HEK293T (cell line): ENCODE measurements around the gene MAP3K5.

Experiments
- ARNT ChIP-seq: fragments of 450-650 bp; IDR thresholded peaks from 2 replicates; pipeline ENCODE4 v1.6.1; 2017; ENCODE audit warnings: mild to moderate bottlenecking
- BHLHE40 ChIP-seq: fragments of 450-650 bp; IDR thresholded peaks from 2 replicates; pipeline ENCODE4 v1.6.1; 2016; ENCODE audit warnings: mild to moderate bottlenecking, moderate library complexity, borderline replicate concordance
- FOXK2 ChIP-seq: fragments of 450-650 bp; IDR thresholded peaks from 2 replicates; pipeline ENCODE4 v1.6.1; 2016; ENCODE audit warnings: mild to moderate bottlenecking
- FOXM1 ChIP-seq: fragments of 450-650 bp; IDR thresholded peaks from 2 replicates; pipeline ENCODE4 v1.6.1; 2017; ENCODE audit warnings: mild to moderate bottlenecking, borderline replicate concordance
- HDGF ChIP-seq: fragments of 450-650 bp; IDR thresholded peaks from 2 replicates; pipeline ENCODE4 v1.6.1; 2017; ENCODE audit warnings: antibody characterized with exemption, borderline replicate concordance
- L3MBTL2 ChIP-seq: fragments of 450-650 bp; conservative IDR thresholded peaks from 2 replicates; pipeline ENCODE4 v1.6.1; 2016; ENCODE audit warnings: mild to moderate bottlenecking
- LEF1 ChIP-seq: fragments of 450-650 bp; IDR thresholded peaks from 2 replicates; pipeline ENCODE4 v1.6.1; 2017; ENCODE audit warnings: mild to moderate bottlenecking, borderline replicate concordance
- NFRKB ChIP-seq: fragments of 450-650 bp; IDR thresholded peaks from 2 replicates; pipeline ENCODE4 v1.6.1; 2016; ENCODE audit warnings: mild to moderate bottlenecking, moderate library complexity
- SP1 ChIP-seq: fragments of 450-650 bp; IDR thresholded peaks from 2 replicates; pipeline ENCODE4 v1.6.1; 2017
- SUZ12 ChIP-seq: fragments of 450-650 bp; IDR thresholded peaks from 2 replicates; pipeline ENCODE4 v1.6.1; 2016; ENCODE audit warnings: mild to moderate bottlenecking
- TARDBP ChIP-seq: fragments of 450-650 bp; IDR thresholded peaks from 2 replicates; pipeline ENCODE4 v1.6.1; 2016
- ZNF384 ChIP-seq: fragments of 450-650 bp; IDR thresholded peaks from 2 replicates; pipeline ENCODE4 v1.6.1; 2016
- TF ChIP-seq, protein P1 (sequence below): fragments of 450-650 bp; IDR thresholded peaks from 2 replicates; pipeline ENCODE4 v1.6.1; 2016

DNA sequence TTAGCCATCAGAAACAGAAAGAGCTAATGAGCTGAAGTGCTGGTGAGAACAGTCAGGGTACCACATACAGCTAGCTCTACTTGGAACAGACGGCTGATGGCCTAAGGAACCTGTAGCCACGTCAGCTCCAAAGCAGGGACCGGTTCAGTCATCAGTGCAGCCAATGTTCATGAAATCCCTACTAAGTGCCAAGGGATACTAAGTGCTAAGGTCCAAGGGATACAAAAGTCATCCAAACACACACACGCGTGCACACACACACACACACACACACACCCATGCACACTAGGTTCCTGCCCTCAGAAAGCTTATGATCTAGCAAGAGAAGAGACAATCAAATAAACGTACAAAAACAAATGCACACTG lies 53.6 kb downstream of the MAP3K5 start:
- no peak for TF ChIP-seq ARNT
- no peak for TF ChIP-seq SUZ12
- no peak for TF ChIP-seq FOXM1
- TF ChIP-seq LEF1, result no peak
- TF ChIP-seq BHLHE40, result no peak
- no peak for TF ChIP-seq HDGF
- TF ChIP-seq SP1, result no peak
- no peak for TF ChIP-seq ZNF384
- TF ChIP-seq FOXK2, result no peak
- no peak for TF ChIP-seq TARDBP
- no peak for TF ChIP-seq L3MBTL2
- no peak for TF ChIP-seq NFRKB
- TF ChIP-seq, protein P1, sequence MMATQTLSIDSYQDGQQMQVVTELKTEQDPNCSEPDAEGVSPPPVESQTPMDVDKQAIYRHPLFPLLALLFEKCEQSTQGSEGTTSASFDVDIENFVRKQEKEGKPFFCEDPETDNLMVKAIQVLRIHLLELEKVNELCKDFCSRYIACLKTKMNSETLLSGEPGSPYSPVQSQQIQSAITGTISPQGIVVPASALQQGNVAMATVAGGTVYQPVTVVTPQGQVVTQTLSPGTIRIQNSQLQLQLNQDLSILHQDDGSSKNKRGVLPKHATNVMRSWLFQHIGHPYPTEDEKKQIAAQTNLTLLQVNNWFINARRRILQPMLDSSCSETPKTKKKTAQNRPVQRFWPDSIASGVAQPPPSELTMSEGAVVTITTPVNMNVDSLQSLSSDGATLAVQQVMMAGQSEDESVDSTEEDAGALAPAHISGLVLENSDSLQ, result no peak
